CMK (cell line): Measurements from ENCODE around the gene BPIFB4.
"Not testable (repeated sequence)": the region's sequence is repeated elsewhere in the genome, so short reads cannot be mapped to it uniquely, and the experiment has no call there.

Experiments used
- DNase-seq: peaks from one replicate; pipeline ENCODE4 v3.0.0-alpha.2; 2010; ENCODE audit warnings: low read depth

BPIFB4 gene

DNA sequence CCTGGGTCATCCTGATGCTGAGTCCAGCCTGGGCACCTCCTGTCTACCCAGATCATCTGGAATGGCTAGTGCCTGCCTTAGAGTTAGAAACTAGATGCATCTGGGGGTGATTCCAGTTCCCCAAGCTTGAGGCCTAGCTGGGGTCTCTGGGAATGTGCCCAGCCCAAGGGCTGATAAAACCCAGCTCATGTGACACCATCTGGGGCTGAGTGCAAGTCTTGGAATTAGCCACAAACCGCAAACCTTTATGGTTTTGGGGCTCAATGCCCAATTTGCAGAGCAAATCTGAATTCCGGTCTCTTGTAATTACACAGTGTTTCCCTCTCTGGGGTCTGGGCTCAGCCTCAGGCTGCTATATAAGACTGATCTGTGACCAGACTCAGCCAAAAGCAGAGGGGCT is at the start of gene BPIFB4:
Gene BPIFB4, plus strand, starts transcription at position 385 of the 400 bp plus-strand sequence. CDS start 1,884 bp downstream, outside the sequence.
- DNase-seq = no peak

DNA sequence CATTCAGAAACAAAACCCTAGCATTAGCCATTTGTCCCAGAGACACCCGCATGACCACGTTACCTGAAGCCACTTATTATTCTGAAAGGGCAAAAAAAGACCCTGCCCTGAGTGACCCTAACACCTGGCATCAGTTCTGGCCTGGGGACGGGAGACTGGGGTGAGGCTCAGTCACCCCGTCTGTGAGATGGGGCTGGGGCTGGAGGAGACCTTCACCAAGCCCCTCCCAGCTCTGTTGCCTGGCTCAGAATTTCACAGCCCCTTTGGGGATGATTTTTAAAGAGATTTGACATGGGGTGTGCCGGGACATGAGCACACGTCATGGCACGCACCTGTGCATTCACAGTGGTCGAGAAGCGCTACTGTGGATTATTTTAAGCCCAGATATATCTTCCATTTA is 49.4 kb upstream of the BPIFB4 start:
- no peak for DNase-seq

DNA sequence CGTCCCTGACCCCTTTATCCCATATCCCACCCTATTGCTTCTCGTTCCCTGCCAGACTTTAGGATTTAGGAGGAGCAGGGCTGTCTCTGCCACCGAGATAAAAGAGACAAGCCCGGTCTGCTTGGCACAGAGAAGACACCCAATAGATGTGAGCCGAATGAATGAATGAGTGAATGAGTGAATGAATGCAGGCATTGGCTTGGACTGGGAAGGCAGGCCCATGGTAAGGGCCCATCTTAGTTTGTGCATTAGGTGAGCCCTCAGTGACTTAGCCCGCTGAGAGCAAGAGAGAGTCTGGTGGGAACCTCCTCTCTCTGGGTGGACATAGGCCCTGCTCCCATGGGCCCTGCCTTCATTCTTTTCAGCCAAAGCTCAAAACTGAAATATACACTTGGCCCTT is 48.9 kb upstream of the BPIFB4 start:
- DNase-seq = no peak

DNA sequence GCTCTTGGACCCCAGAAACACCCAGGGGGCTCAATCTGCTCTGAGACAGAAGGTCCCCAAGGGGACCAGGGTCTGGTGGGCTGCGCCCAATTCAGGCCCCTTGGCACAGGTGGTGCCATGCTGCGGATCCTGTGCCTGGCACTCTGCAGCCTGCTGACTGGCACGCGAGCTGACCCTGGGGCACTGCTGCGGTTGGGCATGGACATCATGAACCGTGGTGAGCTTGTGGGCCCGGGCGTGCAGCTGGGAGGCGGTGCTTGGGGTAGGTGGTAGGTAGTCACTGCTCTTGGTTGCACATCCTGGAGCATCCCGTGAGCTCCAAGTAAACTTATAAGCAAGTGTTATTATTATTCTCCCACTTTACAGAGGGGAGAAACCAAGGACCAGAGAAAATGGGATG is 47.9 kb upstream of the BPIFB4 start, which contains the start of gene BPIFB6:
Gene BPIFB6, plus strand, starts transcription at position 118 of the 400 bp plus-strand sequence. Its CDS starts 0 bp downstream, at position 118.
- DNase-seq = no peak

DNA sequence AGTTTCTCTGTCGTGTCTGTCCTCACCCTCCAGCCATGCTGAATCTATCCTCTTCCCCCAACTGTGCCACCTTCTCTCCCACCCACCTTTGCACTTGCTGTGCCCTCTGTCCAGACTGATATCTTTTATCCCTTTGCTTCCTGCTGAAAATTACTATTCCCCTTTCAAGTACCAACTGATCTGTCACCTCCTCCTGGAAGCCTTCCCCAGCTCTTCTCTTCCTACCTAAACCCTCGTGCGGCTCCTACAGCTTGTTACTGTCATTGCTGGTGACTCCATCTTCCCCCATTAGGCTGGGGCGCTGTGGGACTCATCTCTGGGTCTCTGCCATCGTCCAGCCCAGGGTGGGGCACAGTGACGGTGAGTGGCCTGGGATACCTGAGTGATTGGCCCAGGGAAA is 46.9 kb upstream of the BPIFB4 start:
- DNase-seq = no peak

GRCh38 chr20:33033381-33033780 is 46.1 kb upstream of the BPIFB4 start:
- DNase-seq = no peak

GRCh38 chr20:33034115-33034514 is 45.3 kb upstream of the BPIFB4 start:
- DNase-seq = no peak

GRCh38 chr20:33034901-33035492 is 44.4 kb upstream of the BPIFB4 start:
- no peak for DNase-seq

GRCh38 chr20:33037456-33037855 is 42.0 kb upstream of the BPIFB4 start:
- no peak for DNase-seq

DNA sequence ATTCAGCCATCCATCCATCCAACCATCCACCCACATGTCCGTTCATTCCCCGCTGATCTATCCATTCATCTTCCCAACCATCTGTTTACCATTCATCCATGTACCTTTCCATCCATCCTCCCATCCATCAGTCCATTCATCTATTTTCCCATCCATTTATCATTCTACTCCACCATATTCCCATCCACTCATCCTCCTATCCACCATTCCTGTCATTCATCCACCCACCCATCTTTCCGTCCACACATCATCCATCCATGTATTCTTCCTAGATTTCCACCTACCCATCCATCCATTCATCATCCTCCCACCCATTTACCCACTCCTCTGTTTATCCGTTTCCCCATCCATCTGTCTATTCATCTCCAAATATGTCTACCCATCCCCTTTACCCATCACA is 41.2 kb upstream of the BPIFB4 start:
- DNase-seq = no peak

GRCh38 chr20:33042430-33042829 is 37.0 kb upstream of the BPIFB4 start:
- no peak for DNase-seq

- DNase-seq = no peak
These were observed 36.3 kb upstream of the BPIFB4 start for GRCh38 chr20:33042983-33043730.

DNA sequence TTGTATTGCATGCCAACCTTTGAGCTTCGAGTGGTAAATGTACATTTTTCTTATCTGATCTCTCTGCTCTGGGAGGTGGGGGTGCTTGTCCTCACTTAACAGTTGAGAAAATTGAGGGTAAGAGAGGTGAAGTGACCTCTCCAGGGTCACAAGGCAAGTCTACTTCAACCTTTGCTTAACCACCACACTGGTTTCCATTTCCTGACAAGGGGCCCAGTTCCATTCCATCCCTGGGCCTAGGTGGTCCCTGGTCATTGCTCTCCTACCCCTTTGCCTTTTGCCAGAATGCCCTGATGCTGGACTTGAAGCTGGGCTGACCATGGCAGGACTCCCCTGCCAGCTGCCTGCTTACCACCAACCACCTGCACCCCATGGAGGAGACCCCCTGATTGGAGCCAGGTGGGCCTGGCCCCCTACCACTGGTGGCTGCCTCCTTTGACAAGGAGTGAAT is 35.7 kb upstream of the BPIFB4 start:
- DNase-seq = no peak

DNA sequence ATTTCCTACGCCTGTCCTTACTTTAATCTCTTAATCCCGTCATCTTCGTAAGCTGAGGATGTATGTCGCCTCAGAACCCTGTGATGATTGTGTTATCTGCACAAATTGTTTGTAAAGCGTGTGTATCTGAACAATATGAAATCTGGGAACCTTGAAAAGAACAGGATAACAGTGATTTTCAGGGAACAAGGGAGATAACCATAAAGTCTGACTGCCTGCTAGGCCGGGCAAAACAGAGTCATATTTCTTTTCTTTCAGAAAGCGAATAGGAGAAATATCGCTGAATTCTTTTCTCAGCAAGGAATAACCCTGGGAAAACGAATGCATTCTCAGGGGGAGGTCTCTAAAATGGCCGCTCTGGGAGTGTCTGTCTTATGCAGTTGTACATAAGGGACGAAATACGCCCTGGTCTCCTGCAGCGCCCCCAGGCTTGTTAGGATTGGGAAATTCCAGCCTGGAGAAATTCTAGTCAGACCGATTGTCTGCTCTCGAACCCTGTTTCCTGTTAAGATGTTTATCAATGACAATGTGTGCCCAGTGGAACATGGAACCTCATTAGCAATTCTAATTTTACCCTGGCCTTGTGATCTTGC is 34.2 kb upstream of the BPIFB4 start:
- not testable (repeated sequence) for DNase-seq

DNA sequence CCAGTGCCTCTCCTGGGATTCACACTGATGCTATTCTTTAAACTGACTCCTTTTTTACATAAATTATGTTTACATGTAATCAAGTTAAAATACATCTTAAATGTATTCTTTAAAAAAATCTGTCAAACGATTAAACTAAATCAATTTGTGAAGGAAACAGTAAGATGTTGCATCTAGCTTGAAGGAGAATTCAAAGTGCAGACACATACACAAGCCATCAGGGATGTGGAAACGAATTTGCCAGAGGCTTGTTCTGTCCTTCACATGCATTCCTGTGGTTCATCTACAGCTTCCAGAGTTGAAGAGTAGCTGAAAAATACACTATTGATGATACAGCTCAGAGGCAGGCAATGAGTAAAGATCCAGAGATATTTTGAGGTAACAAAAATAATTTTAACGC is 33.0 kb upstream of the BPIFB4 start:
- DNase-seq = no peak

- DNase-seq = no peak
These were observed 28.1 kb upstream of the BPIFB4 start for GRCh38 chr20:33051333-33051732.

GRCh38 chr20:33053291-33054106 is 25.9 kb upstream of the BPIFB4 start, which contains the start of gene BPIFB3:
Gene BPIFB3 (plus strand): TSS chr20:33053903. CDS start chr20:33055436, 1,533 bp downstream.
- DNase-seq = no peak

- no peak for DNase-seq
These were observed 25.1 kb upstream of the BPIFB4 start for GRCh38 chr20:33054381-33054780.

DNA sequence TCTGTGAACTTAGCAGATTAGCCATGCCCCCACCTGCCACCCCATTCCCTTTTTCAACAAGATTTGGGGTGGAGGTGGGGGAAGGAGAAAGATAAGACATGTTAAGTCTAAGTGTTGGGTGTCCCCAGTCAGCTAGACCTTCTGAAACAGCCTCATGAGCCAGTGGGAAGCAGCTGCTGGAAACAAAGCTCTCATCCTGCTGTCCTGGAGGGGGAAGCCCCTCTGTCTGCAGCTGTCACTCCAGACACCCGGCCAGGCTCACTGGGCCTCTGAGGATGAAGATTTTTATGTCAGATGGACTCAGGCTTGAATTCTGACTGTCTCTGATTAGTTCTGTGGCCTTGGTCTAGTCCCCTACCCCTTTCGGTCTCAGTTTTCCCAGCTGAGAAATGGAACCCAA is 24.7 kb upstream of the BPIFB4 start:
- no peak for DNase-seq

GRCh38 chr20:33059136-33059535 is 20.3 kb upstream of the BPIFB4 start:
- DNase-seq = no peak

- DNase-seq = no peak
These were observed 19.6 kb upstream of the BPIFB4 start for GRCh38 chr20:33059741-33060390.

- no peak for DNase-seq
These were observed 17.8 kb upstream of the BPIFB4 start for GRCh38 chr20:33061658-33062028.
